Nephron (organoid): ENCODE measurements around the gene ADGRB3.
A peak's percentile ranks its signal among the peaks of the same experiment; 100 is the strongest.

Experiments used
- H3K27ac Mint-ChIP-seq, 3 experiments: 2 replicates each; pipeline ENCODE4 v1.8.0; 2020; ENCODE audit warnings: mixed read lengths in 3 of 3, mild to moderate bottlenecking in 2 of 3, moderate library complexity in 1 of 3
- H3K27me3 Mint-ChIP-seq: 2 replicates; pipeline ENCODE4 v1.8.0; 2021; ENCODE audit warnings: low read depth, mild to moderate bottlenecking, moderate library complexity, mixed read lengths
- H3K36me3 Mint-ChIP-seq: 2 replicates; pipeline ENCODE4 v1.8.0; 2020; ENCODE audit warnings: low read depth, mixed read lengths
- H3K4me1 Mint-ChIP-seq: 2 replicates; pipeline ENCODE4 v1.8.0; 2020; ENCODE audit warnings: mixed read lengths
- H3K4me3 Mint-ChIP-seq, 3 experiments: 2 replicates each; pipeline ENCODE4 v1.8.0; 2020; ENCODE audit warnings: mild to moderate bottlenecking in 3 of 3, mixed read lengths in 3 of 3, moderate library complexity in 2 of 3
- H3K9me3 Mint-ChIP-seq: 2 replicates; pipeline ENCODE4 v1.8.0; 2020; ENCODE audit warnings: mixed read lengths
- CTCF ChIP-seq, 3 experiments: fragments of 200-600 bp; sonication (generic); IDR thresholded peaks; one replicate each; pipeline ENCODE4 v1.5.0; 2021; ENCODE audit warnings: antibody characterized with exemption in 3 of 3; ENCODE audit not compliant: unreplicated experiment in 3 of 3

The ADGRB3 gene

GRCh38 chr6:69155467-69155866, 520.4 kb downstream of the ADGRB3 start:
- Mint-ChIP-seq H3K36me3 (no peaks in the 10 kb centered on the region), H3K9me3 (no peaks in the 10 kb centered on the region), H3K27me3 (no peaks in the 10 kb centered on the region), H3K4me1 (no peaks in the 10 kb centered on the region), H3K4me3 (no peak overlapping the region), H3K27ac (no peak overlapping the region)
- TF ChIP-seq CTCF (IDR thresholded peaks at IDR 0.05; ENCODE audit: unreplicated experiment in 3 of 3): no peak

GRCh38 chr6:69162811-69163210, 527.7 kb downstream of the ADGRB3 start:
- Mint-ChIP-seq H3K4me1 (no peaks in the 10 kb centered on the region), H3K27ac (no peak overlapping the region), H3K27me3 (no peaks in the 10 kb centered on the region), H3K36me3 (no peaks in the 10 kb centered on the region), H3K4me3 (no peak overlapping the region), H3K9me3 (no peaks in the 10 kb centered on the region)
- no peak for TF ChIP-seq CTCF (IDR thresholded peaks at IDR 0.05; ENCODE audit: unreplicated experiment in 3 of 3)

- Mint-ChIP-seq H3K4me3 (no peak overlapping the region), H3K4me1 (no peaks in the 10 kb centered on the region)
- TF ChIP-seq CTCF (IDR thresholded peaks at IDR 0.05; ENCODE audit: unreplicated experiment in 3 of 3): peak in 2 of 3 experiments; percentile 23 to 29
Measured at GRCh38 chr6:69164564-69165229, 529.6 kb downstream of the ADGRB3 start.

GRCh38 chr6:69179681-69180080, 544.6 kb downstream of the ADGRB3 start:
- Mint-ChIP-seq H3K36me3 (no peaks in the 10 kb centered on the region), H3K4me1 (no peaks in the 10 kb centered on the region), H3K4me3 (no peak overlapping the region), H3K9me3 (no peaks in the 10 kb centered on the region), H3K27me3 (no peaks in the 10 kb centered on the region), H3K27ac (no peak overlapping the region)
- TF ChIP-seq CTCF (IDR thresholded peaks at IDR 0.05; ENCODE audit: unreplicated experiment in 3 of 3): no peak

More at GRCh38 chr6:69164564-69165229, 529.6 kb downstream of the ADGRB3 start:
- no peaks in the 10 kb centered on the region for H3K27me3 Mint-ChIP-seq
- H3K36me3 Mint-ChIP-seq: no peaks in the 10 kb centered on the region
- H3K27ac Mint-ChIP-seq: no peak overlapping the region
- H3K9me3 Mint-ChIP-seq: no peaks in the 10 kb centered on the region

GRCh38 chr6:69180361-69181067, 545.4 kb downstream of the ADGRB3 start:
- Mint-ChIP-seq H3K9me3 (no peaks in the 10 kb centered on the region), H3K27ac (no peak overlapping the region), H3K4me3 (no peak overlapping the region), H3K36me3 (no peaks in the 10 kb centered on the region), H3K27me3 (no peaks in the 10 kb centered on the region), H3K4me1 (no peaks in the 10 kb centered on the region)
- no peak for TF ChIP-seq CTCF (IDR thresholded peaks at IDR 0.05; ENCODE audit: unreplicated experiment in 3 of 3)

GRCh38 chr6:69181964-69182363, 546.9 kb downstream of the ADGRB3 start:
- Mint-ChIP-seq H3K4me1 (no peaks in the 10 kb centered on the region), H3K27ac (no peak overlapping the region)
- no peak for TF ChIP-seq CTCF (IDR thresholded peaks at IDR 0.05; ENCODE audit: unreplicated experiment in 3 of 3)

More at GRCh38 chr6:69181964-69182363, 546.9 kb downstream of the ADGRB3 start:
- no peaks in the 10 kb centered on the region for H3K9me3 Mint-ChIP-seq
- no peaks in the 10 kb centered on the region for H3K27me3 Mint-ChIP-seq
- H3K4me3 Mint-ChIP-seq: no peak overlapping the region
- no peaks in the 10 kb centered on the region for H3K36me3 Mint-ChIP-seq
